NCI-H2227 (cell line): ENCODE data around the gene CLDN4.
"Not testable (repeated sequence)": the region's sequence is repeated elsewhere in the genome, so short reads cannot be mapped to it uniquely, and the experiment has no call there.

ENCODE experiments used
- DNase-seq: peaks from one replicate; lab custom pipeline; 2025; ENCODE audit not compliant: unreplicated experiment; lab: John Stamatoyannopoulos, UW

CLDN4 gene, protein sequence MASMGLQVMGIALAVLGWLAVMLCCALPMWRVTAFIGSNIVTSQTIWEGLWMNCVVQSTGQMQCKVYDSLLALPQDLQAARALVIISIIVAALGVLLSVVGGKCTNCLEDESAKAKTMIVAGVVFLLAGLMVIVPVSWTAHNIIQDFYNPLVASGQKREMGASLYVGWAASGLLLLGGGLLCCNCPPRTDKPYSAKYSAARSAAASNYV

DNA sequence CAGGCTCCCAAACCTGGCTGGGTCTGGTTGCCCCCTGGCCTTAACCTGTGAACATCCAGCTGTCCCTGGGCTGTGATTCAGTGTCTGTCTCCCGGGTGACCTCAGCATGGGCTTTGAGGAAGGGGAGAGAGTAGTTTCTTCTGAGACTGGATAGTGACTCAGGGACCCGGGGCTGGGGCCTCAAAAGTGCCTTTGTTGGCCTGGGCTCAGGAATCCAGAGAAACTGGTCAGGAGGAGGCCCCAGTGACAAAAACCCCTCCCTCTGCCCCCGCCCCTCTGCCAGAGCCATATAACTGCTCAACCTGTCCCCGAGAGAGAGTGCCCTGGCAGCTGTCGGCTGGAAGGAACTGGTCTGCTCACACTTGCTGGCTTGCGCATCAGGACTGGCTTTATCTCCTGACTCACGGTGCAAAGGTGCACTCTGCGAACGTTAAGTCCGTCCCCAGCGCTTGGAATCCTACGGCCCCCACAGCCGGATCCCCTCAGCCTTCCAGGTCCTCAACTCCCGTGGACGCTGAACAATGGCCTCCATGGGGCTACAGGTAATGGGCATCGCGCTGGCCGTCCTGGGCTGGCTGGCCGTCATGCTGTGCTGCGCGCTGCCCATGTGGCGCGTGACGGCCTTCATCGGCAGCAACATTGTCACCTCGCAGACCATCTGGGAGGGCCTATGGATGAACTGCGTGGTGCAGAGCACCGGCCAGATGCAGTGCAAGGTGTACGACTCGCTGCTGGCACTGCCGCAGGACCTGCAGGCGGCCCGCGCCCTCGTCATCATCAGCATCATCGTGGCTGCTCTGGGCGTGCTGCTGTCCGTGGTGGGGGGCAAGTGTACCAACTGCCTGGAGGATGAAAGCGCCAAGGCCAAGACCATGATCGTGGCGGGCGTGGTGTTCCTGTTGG, at the start of gene CLDN4:
Gene CLDN4 (plus strand): TSS at position 316 of the 903 bp plus-strand sequence. CDS start 206 bp downstream, at position 522.
- no peak for DNase-seq

DNA sequence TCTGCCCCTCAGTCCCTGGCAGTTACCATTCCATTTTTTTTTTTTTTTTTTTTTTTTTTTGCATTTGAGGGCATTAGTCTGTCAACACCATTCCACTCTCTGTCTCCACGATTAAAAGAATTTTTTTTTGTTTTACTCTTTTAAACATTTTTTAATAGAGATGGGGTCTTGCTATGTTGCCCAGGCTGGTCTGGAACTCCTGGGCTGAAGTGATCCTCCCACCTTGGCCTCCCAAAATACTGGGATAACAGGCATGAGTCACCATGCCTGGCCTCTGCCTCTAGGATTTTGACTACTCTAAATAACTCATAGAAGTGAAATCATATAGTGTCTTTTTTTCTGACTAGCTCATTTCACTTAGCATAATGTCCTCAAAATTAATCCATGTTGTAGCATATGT, 44.2 kb upstream of the CLDN4 start:
- no peak for DNase-seq

DNA sequence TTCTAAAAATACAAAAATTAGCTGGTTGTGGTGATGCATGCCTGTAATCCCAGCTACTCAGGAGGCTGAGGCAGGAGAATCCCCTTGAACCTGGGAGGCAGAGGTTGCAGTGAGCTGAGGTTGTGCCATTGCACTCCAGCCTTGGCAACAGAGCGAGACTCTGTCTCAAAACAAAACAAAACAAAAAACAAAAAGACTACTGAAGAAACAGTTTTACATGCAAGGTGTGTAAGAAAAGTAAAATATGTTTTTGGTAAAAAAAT, 43.1 kb upstream of the CLDN4 start:
- not testable (repeated sequence) for DNase-seq

DNA sequence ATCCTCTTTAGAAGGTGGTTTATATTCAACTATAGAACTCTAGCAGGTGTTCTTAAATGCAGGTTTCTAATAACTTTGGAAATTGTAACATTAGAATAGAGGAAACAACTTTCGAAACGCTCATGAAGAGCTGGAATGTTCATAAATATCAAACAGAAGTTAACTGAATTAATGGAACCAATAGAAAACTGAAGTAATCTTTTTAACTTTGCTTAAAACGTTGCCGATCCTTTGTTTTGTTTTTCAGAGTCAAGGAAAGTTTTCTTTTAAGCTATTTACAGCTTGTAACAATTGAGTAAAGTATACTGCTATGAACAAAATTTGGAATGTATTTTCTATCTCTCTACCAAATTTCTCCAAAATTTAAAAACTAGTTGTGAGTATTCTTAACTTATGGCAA, 41.7 kb upstream of the CLDN4 start:
- no peak for DNase-seq

DNA sequence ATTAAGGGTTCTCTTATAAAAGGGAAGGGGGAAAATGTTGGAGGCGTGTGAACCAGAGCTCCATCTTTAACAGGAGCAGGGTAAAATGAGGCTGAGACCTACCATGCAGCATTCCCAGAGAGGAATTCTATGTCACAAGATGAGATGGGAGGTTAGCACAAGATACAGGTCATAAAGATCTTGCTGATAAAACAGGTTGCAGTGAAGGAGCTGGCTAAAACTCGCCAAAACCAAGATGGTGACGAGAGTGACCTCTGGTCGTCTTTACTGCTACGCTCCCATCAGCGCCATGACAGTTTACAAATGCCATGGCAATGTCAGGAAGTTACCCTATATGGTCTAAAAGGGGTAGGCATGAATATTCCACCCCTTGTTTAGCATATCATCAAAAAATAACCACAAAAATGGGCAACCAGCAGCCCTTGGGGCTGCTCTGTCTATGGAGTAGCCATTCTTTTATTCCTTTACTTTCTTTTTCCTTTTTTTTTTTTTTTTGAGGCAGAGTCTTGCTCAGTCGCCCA, 39.6 kb upstream of the CLDN4 start:
- not testable (repeated sequence) for DNase-seq

DNA sequence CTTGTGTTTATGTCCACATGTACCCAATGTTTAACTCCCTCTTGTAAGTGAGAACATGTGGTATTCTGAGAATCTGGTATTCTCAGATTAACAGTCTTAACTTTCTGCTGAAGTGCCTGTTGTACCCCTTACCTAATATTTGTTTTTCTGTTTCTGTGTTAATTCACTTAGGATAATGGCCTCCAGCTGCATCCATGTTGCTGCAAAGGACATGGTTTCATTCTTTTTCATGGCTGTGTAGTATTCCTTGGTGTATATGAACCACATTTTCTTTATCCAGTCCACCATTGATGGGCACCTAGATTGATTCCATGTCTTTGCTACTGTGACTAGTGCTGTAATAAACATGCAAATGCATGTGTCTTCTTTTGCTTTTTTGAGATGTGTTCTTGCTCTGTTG, 35.6 kb upstream of the CLDN4 start:
- DNase-seq, result not testable (repeated sequence)

DNA sequence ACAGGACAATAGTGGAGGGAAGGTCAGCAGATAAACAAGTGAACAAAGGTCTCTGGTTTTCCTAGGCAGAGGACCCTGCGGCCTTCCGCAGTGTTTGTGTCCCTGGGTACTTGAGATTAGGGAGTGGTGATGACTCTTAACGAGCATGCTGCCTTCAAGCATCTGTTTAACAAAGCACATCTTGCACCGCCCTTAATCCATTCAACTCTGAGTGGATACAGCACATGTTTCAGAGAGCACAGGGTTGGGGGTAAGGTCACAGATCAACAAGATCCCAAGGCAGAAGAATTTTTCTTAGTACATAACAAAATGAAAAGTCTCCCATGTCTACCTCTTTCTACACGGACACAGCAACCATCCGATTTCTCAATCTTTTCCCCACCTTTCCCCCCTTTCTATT, 34.1 kb upstream of the CLDN4 start:
- not testable (repeated sequence) for DNase-seq

DNA sequence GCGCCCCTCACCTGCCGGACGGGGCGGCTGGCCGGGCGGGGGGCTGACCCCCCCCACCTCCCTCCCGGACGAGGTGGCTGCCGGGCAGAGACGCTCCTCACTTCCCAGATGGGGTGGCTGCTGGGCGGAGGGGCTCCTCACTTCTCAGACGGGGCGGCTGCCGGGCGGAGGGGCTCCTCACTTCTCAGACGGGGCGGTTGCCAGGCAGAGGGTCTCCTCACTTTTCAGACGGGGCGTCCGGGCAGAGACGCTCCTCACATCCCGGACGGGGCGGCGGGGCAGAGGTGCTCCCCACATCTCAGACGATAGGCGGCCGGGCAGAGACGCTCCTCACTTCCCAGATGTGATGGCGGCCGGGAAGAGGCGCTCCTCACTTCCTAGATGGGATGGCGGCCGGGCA, 33.6 kb upstream of the CLDN4 start:
- DNase-seq, result not testable (repeated sequence)

DNA sequence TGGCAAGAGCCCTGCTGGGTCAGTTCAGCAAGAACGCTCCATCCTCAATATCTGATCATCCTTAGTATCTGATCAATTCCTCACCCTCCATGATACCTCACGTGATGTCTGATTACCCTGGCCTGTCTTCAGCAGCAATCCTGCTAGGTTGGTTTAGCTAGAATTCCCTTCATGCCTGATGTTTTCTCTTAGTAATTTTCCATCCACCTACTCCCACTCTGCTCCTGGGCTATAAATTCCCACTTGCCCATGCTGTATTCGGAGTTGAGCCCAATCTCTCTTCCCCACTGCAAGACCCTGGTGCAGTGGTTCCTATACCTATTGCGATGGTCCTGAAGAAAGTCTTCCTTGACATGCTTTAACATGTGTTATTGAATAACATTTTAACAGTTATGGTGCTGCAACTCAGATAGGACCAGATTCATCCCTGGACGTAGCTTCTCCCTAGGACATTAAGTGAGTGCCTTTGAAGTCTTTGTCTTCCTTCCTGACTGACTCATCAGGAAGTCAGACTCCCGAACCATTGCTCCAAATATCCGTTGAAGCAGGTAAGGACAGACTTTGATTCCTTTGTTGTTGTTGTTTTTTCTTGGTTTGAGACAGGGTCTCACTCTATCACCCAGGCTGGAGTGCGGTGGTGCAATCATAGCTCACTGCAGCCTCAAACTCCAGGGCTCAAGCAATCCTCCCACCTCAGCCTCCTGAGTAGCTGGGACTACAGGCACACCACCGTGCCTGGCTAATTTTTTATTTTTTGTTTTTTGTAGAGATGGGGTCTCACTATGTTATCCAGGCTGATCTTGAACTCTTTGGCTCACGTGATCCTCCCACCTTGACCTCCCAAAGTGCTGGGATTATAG, 31.3 kb upstream of the CLDN4 start:
- no peak for DNase-seq

DNA sequence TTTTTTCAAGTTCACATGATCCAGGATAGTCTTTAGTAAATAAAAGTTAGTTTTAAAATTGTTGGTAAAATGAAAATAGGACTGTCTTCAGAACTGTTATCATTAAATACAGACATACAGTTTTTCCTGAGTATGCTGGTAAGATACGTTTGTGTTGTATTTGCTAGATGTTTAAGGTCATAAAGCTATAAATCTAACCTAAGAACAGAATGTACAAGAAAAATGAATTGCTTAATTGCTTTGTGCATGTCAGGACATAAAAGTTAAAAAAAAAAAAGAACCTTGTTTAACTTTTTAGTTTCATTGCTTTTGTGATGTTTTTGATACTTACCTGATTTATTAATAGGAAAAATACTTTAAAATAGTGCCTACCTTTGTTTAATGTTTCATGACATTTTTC, 29.2 kb upstream of the CLDN4 start:
- no peak for DNase-seq

DNA sequence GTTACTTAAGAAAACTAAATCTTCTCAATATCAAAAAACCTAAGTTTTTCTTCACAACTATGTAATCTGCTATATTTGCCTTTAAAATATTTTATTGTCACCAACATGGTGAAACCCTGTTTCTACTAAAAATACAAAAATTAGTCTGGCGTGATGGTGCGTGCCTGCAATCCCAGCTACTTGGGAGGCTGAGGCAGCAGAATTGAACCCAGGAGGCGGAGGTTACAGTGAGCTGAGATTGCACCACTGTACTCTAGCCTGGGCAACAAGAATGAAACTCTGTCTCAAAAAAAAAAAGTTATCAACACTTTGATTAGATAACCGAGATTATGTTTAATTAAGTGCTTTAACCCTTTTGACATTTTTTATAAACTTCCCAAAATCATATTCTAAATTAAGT, 28.3 kb upstream of the CLDN4 start:
- no peak for DNase-seq

DNA sequence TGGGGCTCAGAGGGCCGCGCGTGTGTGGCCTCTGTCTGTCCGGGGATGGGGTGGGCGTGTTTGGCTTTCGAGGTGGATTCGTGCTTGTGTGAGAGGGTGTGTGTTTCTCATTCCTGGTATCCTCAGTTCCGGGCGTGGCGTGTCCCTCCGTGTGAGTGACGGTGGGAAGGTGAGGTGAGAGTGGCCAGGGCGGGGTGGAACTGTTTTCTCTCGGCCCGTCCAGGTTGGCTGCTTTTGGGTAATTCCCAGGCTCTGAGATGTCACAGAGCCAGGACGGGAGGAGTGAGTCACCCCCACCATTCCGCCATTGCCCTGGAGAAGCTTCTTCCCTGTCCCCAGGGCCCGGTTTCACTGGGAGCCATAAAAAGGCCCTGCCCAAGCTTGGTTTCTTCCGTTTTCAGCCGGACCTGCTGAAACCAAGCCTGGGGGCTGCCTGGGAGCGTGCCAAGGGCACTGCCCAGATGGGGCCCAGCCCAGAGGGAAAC, 21.3 kb upstream of the CLDN4 start:
- DNase-seq, result no peak

DNA sequence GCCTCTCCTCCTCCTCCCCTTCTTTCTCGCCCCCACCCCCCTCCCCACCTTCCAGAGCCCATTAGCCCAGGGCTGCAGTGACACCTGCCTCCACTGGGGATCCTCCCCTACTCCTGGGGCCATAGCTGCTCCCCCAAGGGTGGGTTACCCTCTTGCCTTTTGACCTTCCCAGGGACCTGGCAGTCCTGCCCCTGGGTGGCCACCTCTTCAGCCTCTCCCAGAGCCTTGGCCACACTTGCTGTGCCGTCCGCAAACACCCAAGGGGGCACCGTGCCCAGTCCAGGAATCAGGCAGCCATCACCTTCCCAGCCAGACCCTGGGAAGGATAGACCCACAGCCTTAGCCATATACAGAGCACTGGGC, 19.8 kb upstream of the CLDN4 start:
- DNase-seq, result no peak

DNA sequence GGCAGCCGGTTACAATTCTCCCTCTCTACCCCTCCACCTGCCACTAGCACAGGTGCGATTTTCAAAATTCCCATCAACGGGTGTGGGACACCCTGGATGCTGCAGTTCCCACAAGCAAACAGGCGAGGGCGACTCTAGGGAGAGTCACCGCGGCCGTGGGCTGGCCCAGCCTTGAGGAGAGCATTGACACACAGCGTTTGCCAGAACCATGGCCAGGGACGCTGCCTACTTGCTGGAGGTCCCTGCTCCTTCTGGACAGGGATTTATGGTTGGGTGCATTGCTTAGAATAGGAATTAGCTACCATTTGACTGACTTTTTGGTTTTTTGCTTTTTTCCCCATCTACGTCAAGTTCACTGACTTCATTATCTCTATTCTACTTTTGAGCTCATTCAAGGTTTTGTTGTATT, 19.0 kb upstream of the CLDN4 start:
- DNase-seq, result peak; percentile 45

DNA sequence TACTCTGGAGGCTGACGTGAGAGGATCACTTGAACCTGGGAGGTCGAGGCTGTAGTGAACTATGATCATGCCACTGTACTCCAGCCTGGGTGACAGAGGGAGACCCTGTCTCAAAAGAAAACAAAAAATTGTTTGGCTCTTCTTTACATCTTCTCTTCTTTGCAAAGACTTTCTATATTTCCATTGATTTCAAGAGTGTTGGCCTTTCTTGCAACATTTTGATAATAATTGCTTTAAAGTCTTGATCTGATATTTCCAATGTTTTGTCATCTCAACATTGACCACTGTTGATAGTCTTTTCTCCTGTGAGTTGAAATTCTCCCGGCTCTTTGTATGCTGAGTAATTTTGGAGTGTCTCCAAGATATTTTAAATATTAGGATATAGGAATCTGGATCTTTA, 17.8 kb upstream of the CLDN4 start:
- no peak for DNase-seq

DNA sequence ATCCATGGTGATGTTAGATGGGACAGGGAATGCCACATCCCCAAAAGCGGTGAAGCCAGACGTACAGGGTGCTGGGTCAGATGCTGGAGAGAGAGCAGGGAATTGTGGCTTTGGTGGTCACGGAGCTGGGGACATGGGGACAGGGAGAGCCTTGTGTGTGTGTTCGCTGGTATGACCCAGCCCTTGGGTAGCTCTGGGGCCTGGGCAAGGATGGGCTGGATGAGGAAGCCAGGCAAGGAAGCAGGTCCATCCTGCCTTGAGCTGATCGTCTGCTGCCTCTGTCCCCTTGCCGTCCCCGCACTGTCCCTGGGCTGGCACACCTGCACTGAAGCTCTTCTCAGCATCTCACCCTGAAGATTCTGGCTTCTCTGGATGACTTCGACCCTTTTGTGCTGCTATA, 15.4 kb upstream of the CLDN4 start:
- no peak for DNase-seq

DNA sequence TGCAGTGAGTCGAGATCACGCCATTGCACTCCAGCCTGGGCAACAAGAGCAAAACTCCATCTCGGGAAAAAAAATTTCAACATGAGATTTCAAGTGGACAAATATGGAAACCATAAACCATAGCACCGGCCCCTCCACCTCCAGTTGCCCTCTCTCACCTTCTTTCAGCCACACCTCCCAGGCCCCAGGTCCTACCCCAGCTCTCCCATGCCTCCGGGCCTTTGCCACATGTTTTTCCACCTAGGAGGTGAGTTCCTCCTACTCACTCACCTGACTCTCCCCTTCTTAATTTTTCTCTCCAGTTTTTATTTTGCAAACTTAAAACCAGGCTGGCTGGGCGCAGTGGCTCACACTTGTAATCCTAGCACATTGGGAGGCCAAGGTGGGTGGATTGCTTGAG, 13.7 kb upstream of the CLDN4 start:
- no peak for DNase-seq

DNA sequence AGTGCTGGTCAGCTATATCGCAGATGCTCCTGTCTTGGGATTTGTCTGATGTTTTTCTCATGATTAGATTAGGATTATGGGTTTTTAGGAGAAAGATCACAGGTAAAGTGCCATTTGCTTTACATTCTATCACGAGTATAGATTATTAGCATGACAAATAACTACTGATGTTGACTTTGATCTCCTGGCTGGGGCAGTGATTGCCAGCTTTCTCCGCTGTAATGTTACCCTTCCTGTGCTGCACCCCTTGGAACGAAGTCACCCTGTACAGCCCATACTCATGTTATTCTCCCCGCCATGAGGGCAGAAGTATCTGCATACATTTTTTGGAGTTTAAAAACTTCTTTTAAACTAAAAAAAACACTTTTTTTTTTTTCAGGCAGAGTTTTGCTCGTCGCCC, 10.8 kb upstream of the CLDN4 start:
- DNase-seq, result no peak

DNA sequence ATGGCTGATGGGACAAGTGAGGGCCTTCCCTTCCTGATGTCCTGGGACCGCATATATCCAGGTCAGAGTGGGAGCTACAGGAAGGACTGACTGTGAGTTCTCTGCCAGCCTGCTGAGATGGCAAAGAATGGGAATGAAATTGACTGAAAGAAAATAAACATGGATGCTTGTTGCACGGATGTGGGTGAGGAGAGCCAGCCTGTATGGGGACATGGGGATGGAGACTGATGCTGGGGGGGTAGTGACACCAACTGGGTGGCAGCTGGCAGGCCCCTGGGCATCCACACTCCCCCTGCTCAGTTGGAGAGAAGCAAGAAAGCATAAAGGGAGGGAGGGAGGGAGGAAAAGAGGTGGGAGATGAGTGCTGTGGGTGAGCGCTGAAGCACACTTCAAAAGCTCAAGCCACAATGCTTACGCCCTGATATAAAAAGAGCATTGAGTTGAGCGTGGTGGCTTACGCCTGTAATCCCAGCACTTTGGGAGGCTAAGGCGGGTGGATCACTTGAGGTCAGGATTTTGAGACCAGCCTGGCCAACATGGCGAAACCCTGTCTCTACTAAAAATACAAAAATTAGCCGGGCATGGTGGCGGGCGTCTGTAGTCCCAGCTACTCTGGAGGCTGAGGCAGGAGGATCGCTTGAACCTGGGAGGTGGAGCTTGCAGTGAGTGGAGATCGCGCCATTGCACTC, 9.1 kb upstream of the CLDN4 start:
- not testable (repeated sequence) for DNase-seq

DNA sequence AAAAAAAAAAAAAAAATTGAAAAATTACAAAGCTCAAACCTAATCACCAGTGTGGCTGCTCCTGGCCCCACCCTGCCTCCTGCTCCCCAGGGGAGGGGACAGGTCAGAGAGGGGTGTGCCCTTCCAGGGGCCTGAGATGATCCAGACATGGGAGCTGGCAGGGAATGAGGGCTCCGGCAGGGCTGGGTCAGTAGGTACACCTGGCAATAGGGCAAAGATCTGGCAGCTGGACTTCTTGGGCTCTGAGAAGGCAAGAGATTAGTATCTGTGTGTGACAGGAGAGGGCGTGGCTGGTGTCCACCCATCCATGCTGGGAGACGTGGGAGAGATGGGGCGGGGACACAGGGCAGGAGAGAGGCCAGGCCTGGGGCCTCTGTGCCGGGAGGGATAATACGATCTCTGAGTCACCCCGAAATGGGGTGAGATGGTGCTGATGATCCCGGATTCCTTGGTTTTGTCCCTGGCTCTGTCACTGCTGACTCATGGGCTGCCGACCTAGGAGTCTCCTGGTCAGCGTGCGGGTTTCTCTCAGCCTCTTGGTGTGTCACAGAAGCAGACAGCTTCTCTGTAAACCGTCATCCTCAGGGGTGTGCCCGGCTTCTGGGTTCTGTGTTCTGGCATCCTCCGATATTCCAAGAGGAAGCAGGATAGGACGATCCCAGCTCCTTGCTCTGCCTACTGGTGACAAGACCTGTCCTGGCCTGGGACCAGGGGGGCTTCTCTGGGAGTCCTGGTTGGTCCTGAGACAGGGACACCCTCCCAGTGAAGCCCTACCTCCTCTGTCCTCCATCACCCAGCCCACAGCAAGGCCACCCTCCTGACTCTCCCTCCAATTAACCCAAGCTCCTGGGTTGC, 8.2 kb upstream of the CLDN4 start:
- peak; percentile 64 for DNase-seq
